DND-41 (cell line): Measurements from ENCODE around the gene CAPN1.
"Not testable (repeated sequence)": the region's sequence is repeated elsewhere in the genome, so short reads cannot be mapped to it uniquely, and the experiment has no call there.

Experiments
- ATAC-seq: fragments of 200-7000 bp; cut with Tn5 transposase; 3 replicates; pipeline ENCODE4 v1.9.1; 2021; ENCODE audit warnings: low read depth; ENCODE audit not compliant: insufficient read depth
- DNase-seq: peaks from one replicate; pipeline ENCODE4 v3.0.0-alpha.2; 2020
- H2AFZ ChIP-seq: 2 replicates; pipeline ENCODE4 v1.6.0; 2012; ENCODE audit warnings: low read depth, low read length
- H3K27ac ChIP-seq: 2 replicates; pipeline ENCODE4 v1.5.1; 2012; ENCODE audit warnings: low read length, inconsistent platforms
- H3K27me3 ChIP-seq: fragments of 200-600 bp; sonication (generic); 2 replicates; pipeline ENCODE4 v1.6.0; 2012; ENCODE audit warnings: low read length, mild to moderate bottlenecking, inconsistent platforms; ENCODE audit not compliant: insufficient read depth, poor library complexity
- H3K36me3 ChIP-seq: 2 replicates; pipeline ENCODE4 v1.5.1; 2012; ENCODE audit warnings: low read length, inconsistent platforms; ENCODE audit not compliant: insufficient read depth
- H3K4me1 ChIP-seq: 2 replicates; pipeline ENCODE4 v1.5.1; 2012; ENCODE audit warnings: mild to moderate bottlenecking, low read length; ENCODE audit not compliant: insufficient read depth
- H3K4me2 ChIP-seq: 2 replicates; pipeline ENCODE4 v1.6.0; 2012; ENCODE audit warnings: mild to moderate bottlenecking, moderate library complexity, low read length, inconsistent platforms; ENCODE audit not compliant: insufficient read depth
- H3K4me3 ChIP-seq, 2 experiments: fragments of 200-600 bp in 1 of 2; shearing (Covaris generic) in 1 of 2; 2 replicates each; pipeline ENCODE4 v1.5.1; 2012 to 2016; ENCODE audit warnings: inconsistent platforms in 2 of 2, low read length in 2 of 2, mild to moderate bottlenecking in 2 of 2, low read depth in 1 of 2, moderate library complexity in 1 of 2
- H3K79me2 ChIP-seq: 2 replicates; pipeline ENCODE4 v1.6.0; 2012; ENCODE audit warnings: low read length, inconsistent platforms; ENCODE audit not compliant: insufficient read depth
- H3K9ac ChIP-seq: 2 replicates; pipeline ENCODE4 v1.6.0; 2012; ENCODE audit warnings: low read depth, mild to moderate bottlenecking, inconsistent platforms, low read length, moderate library complexity
- H3K9me3 ChIP-seq: 2 replicates; pipeline ENCODE4 v1.5.1; 2012; ENCODE audit warnings: low read length, moderate library complexity, mild to moderate bottlenecking, inconsistent platforms; ENCODE audit not compliant: insufficient read depth, severe bottlenecking
- H4K20me1 ChIP-seq: 2 replicates; pipeline ENCODE4 v1.6.0; 2012; ENCODE audit warnings: low read length; ENCODE audit not compliant: insufficient read depth
- EZH2 ChIP-seq: IDR thresholded peaks from 3 replicates; pipeline ENCODE4 v1.6.1; 2012; ENCODE audit warnings: borderline replicate concordance, low read depth, mild to moderate bottlenecking, moderate library complexity, low read length, inconsistent platforms; ENCODE audit not compliant: severe bottlenecking
- TF ChIP-seq, protein P1 (sequence below): IDR thresholded peaks from 2 replicates; pipeline ENCODE4 v1.5.1; 2012; ENCODE audit warnings: borderline replicate concordance, low read length, moderate library complexity, mild to moderate bottlenecking; ENCODE audit not compliant: poor library complexity, severe bottlenecking; ENCODE audit errors: extremely low read depth

The CAPN1 gene

DNA sequence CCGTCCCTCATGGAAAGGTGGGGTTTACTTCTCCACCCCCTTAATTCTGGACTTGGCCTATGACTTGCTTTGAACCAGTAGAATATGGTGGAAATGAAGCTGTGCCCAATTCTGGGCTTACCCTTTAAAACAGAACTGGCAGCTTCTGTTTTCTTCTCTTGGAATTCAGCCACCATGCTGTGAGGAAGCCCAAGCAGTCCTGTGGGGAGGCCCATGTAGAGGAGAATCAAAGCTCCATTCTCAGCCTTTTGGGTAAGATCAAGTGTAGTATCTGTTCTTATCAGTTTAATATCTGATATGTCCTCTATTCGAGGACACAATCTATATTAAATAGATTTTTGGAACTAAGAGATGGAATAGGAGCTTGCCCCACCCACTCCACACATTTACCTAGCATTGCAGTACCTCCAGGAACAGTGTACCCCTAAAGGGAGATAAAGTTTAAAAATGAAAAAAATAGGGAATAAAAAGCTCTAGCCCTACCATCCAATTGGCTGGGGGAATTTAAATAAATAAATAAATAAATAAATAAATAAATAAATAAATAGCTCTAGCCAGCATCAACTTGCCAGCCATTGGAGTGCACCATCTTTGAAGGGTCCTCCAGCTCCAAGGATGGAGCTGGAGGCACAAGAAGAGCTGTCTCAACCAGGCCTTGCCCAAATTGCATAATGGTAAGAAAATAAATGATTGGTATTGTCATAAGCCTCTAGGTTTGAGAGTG, 34.2 kb upstream of the CAPN1 start:
- no peaks in the 10 kb centered on the region for H3K79me2 ChIP-seq
- no peak for DNase-seq

DNA sequence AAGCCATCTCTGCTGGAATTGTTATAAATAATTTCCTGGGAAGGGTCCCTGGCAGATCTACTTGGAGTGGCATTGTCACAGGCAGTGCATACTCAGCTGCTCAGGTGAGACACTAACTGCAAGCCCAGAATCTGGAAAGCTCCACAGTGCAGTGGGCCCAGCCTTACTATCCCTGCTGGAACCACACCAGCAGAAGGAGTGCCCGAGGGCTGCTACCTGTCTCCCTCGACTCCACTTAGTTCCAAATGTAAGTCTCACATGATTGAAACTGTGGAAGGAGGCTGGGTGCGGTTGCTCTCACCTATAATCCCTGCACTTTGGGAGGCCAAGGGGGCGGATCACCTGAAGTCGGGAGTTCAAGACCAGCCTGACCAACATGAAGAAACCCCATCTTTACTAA, 33.1 kb upstream of the CAPN1 start:
- TF ChIP-seq EZH2: no peak
- TF ChIP-seq, protein P1, sequence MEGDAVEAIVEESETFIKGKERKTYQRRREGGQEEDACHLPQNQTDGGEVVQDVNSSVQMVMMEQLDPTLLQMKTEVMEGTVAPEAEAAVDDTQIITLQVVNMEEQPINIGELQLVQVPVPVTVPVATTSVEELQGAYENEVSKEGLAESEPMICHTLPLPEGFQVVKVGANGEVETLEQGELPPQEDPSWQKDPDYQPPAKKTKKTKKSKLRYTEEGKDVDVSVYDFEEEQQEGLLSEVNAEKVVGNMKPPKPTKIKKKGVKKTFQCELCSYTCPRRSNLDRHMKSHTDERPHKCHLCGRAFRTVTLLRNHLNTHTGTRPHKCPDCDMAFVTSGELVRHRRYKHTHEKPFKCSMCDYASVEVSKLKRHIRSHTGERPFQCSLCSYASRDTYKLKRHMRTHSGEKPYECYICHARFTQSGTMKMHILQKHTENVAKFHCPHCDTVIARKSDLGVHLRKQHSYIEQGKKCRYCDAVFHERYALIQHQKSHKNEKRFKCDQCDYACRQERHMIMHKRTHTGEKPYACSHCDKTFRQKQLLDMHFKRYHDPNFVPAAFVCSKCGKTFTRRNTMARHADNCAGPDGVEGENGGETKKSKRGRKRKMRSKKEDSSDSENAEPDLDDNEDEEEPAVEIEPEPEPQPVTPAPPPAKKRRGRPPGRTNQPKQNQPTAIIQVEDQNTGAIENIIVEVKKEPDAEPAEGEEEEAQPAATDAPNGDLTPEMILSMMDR: no peak
- H3K79me2 ChIP-seq: no peaks in the 10 kb centered on the region
- H3K4me3 ChIP-seq: no peak overlapping the region
- no peak overlapping the region for H2AFZ ChIP-seq
- no peaks in the 10 kb centered on the region for H3K36me3 ChIP-seq
- H3K4me2 ChIP-seq: no peak overlapping the region
- H3K27ac ChIP-seq: no peak overlapping the region
- H3K27me3 ChIP-seq: peaks cover 3% of the 10 kb centered on the region
- H3K9ac ChIP-seq: no peak overlapping the region
- DNase-seq (no peak), ATAC-seq (no peak)
- no peaks in the 10 kb centered on the region for H4K20me1 ChIP-seq
- H3K4me1 ChIP-seq: no peaks in the 10 kb centered on the region
- peaks cover 7% of the 10 kb centered on the region for H3K9me3 ChIP-seq

More for the DNA sequence above, 34.2 kb upstream of the CAPN1 start:
- Histone ChIP-seq H3K4me3 (no peak overlapping the region), H3K27me3 (peaks cover 3% of the 10 kb centered on the region), H3K9ac (no peak overlapping the region), H3K9me3 (peaks cover 7% of the 10 kb centered on the region), H2AFZ (no peak overlapping the region), H3K4me1 (no peaks in the 10 kb centered on the region), H3K36me3 (no peaks in the 10 kb centered on the region), H3K4me2 (no peak overlapping the region), H3K27ac (no peak overlapping the region), H4K20me1 (no peaks in the 10 kb centered on the region)
- no peak for ATAC-seq
- TF ChIP-seq, protein P1: no peak
- TF ChIP-seq EZH2: no peak

DNA sequence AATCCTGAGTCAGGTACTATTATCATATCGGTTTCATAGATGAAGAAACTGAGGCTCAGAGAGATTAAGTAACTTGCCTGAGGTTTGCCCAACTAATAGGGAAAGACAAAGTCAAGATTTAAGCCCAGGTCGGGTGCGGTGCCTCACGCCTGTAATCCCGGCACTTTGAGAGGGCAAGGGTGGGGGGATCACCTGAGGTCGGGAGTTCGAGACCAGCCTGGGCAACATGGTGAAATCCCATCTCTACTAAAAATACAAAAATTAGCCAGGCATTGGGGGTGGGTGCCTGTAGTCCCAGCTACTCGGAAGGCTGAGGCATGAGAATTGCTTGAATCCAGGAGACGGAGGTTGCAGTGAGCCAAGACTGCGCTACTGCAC, 31.6 kb upstream of the CAPN1 start:
- not testable (repeated sequence) for H3K36me3 ChIP-seq, H3K4me3 ChIP-seq, ATAC-seq, H4K20me1 ChIP-seq, H3K27ac ChIP-seq, H3K9ac ChIP-seq, H3K9me3 ChIP-seq, H2AFZ ChIP-seq, H3K79me2 ChIP-seq, DNase-seq, H3K27me3 ChIP-seq, H3K4me1 ChIP-seq, H3K4me2 ChIP-seq

GRCh38 chr11:65150509-65151299, 31.0 kb upstream of the CAPN1 start:
- Histone ChIP-seq H3K4me2 (no peak overlapping the region), H3K4me3 (no peak overlapping the region), H3K36me3 (no peaks in the 10 kb centered on the region), H4K20me1 (no peaks in the 10 kb centered on the region), H3K27me3 (peaks cover 3% of the 10 kb centered on the region), H3K27ac (no peak overlapping the region), H2AFZ (no peak overlapping the region), H3K9me3 (peaks cover 7% of the 10 kb centered on the region), H3K9ac (no peak overlapping the region), H3K4me1 (no peaks in the 10 kb centered on the region), H3K79me2 (no peaks in the 10 kb centered on the region)
- 0 out of 3 replicates have a peak, but pooled peaks have one; percentile 14 for ATAC-seq
- DNase-seq: no peak
- TF ChIP-seq, protein P1: no peak
- no peak for TF ChIP-seq EZH2
